ENCODE data around the gene SPATA45.

SPATA45 gene

DNA sequence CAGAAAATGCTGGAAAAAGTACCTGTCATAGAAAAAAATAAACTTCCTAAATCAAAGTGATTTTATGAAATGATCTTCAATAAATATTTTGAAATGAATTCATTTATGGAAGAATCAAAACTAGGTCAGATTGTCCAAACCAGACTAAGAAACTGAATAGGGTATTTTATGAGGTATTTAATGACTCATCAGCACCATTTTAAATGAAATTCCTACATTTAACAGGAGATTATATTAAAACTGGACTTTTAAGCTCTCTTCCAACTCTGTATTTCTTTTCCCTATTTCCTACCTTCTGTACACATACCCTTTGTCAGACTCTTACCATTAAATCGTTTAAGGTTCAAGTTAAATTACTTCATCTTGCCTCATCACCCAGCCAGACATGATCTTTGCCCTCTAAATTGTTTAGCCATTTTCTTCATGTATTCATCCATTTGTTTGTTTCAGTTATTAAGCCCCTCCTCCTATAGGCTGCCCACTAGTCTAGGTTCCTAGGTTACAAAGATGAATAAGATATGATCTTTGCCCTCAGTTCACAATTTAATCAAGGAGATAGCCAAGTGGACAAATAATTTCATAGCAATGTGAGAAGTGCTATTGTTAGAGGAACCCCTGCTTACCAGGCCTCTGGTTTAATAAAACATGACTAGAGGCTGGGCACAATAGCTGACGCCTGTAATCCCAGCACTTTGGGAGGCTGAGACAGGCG lies 30.7 kb downstream of the SPATA45 start:
- DNase-seq (ENCODE audit: low read depth), result no peak
- no peak overlapping the region for H3K4me3 ChIP-seq (ENCODE audit: low read depth, low read length)
- TF ChIP-seq, protein P1, sequence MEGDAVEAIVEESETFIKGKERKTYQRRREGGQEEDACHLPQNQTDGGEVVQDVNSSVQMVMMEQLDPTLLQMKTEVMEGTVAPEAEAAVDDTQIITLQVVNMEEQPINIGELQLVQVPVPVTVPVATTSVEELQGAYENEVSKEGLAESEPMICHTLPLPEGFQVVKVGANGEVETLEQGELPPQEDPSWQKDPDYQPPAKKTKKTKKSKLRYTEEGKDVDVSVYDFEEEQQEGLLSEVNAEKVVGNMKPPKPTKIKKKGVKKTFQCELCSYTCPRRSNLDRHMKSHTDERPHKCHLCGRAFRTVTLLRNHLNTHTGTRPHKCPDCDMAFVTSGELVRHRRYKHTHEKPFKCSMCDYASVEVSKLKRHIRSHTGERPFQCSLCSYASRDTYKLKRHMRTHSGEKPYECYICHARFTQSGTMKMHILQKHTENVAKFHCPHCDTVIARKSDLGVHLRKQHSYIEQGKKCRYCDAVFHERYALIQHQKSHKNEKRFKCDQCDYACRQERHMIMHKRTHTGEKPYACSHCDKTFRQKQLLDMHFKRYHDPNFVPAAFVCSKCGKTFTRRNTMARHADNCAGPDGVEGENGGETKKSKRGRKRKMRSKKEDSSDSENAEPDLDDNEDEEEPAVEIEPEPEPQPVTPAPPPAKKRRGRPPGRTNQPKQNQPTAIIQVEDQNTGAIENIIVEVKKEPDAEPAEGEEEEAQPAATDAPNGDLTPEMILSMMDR (IDR thresholded peaks at IDR 0.05; ENCODE audit: insufficient read depth, low read depth, low read length, missing control alignments), result no peak

DNA sequence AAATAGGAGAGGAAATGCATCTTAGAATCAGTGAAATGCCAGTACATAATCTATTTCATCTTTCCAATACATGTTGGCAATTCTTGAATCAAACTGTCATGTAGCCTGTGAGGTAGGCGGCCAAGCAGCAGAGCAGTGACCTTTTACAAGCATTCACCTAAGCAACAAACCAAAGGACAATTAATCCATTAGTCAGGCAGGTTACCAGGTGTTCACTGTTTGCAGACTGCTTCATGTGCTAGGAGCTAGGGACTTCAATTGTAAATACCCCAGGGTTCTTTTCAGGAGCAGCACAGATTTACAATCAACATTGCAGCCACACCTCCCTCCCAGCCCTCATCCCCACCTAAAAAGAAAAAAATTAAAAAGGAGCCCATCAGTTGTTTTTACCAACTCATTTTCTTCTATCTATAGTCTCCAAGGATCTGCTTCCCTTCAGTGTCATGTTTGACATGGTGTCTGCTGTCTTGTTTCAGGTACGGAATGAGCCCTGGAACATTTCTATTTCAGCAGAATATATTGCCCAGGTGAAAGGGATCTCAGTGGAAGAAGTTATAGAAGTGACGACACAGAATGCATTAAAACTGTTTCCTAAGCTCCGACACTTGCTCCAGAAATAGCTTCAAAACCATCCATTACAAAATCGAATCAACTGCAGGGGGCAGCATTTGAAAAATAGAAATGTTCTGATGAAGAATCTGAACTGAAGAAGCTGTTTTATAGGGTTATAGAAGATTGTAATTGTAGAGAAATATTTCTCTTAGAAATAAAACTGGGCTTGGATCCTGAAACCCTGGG lies 32.7 kb downstream of the SPATA45 start:
- TF ChIP-seq, protein P1 (IDR thresholded peaks at IDR 0.05; ENCODE audit: insufficient read depth, low read depth, low read length, missing control alignments), result peak; percentile 11
- H3K4me3 ChIP-seq (ENCODE audit: low read depth, low read length), result no peak overlapping the region
- no peak for DNase-seq (ENCODE audit: low read depth)

DNA sequence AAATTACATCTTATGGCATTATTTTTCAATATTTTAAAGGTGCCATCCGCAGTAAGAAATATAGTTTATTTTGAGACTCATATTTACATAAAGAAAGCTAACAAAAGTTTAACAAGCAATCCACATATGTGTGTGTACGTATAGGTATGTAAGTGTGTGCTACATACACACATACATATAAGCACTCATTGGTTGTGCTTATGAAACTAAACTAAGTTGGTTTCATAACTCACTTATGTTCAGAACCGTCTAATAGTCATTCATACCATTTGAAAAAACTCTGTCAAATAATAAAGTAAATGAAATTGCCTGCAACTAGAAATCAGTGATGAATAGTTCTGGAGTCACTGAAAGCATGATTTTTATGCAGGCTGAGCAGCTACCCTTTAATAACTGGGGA lies 41.7 kb downstream of the SPATA45 start:
- TF ChIP-seq, protein P1 (IDR thresholded peaks at IDR 0.05; ENCODE audit: insufficient read depth, low read depth, low read length, missing control alignments), result no peak
- no peak for DNase-seq (ENCODE audit: low read depth)
- no peak overlapping the region for H3K4me3 ChIP-seq (ENCODE audit: low read depth, low read length)

DNA sequence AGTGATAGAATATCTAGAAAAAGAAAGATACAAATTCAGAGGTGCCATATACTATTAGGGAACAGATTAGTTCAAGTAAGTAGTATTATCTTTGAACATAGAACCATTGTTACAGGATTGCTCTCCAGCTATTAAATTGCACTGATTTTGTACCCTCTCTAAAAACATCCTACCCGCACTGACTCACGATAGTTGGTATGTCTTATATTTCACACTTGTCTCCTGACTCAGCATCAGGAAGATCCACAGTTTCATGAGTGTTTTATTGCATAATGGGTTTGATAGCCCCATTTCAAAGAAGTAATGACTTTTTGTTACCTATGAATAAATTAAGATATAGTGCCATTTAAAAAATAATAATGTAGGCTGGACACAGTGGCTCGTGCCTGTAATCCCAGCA lies 49.8 kb downstream of the SPATA45 start:
- no peak for DNase-seq (ENCODE audit: low read depth)
- H3K4me3 ChIP-seq (ENCODE audit: low read depth, low read length), result no peak overlapping the region
- TF ChIP-seq, protein P1 (IDR thresholded peaks at IDR 0.05; ENCODE audit: insufficient read depth, low read depth, low read length, missing control alignments), result no peak

DNA sequence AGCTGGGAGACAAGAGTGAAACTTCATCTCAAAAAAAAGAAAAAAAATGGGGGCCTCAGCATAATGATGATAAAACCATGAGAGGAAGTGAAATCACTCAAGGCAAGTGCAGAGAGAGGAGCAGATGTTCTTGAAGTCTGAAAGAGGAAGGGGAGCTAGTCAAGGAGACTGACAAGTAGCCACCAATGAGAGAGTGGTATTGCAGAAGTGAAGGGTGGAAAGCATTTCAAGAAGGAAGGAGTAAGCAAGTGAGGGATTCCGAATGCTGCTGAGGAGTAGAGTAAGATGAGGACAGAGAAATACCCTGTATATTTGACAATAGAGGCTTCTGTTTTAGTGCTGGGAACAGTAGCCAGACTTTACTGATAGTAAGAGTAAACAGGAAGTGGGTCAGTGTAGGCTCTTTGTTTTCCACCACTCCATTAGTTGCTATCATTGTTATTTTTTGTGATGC lies 52.9 kb downstream of the SPATA45 start:
- DNase-seq (ENCODE audit: low read depth), result peak; percentile 92
- peak overlapping the region; percentile 32 for H3K4me3 ChIP-seq (ENCODE audit: low read depth, low read length)
- TF ChIP-seq, protein P1 (IDR thresholded peaks at IDR 0.05; ENCODE audit: insufficient read depth, low read depth, low read length, missing control alignments), result no peak

DNA sequence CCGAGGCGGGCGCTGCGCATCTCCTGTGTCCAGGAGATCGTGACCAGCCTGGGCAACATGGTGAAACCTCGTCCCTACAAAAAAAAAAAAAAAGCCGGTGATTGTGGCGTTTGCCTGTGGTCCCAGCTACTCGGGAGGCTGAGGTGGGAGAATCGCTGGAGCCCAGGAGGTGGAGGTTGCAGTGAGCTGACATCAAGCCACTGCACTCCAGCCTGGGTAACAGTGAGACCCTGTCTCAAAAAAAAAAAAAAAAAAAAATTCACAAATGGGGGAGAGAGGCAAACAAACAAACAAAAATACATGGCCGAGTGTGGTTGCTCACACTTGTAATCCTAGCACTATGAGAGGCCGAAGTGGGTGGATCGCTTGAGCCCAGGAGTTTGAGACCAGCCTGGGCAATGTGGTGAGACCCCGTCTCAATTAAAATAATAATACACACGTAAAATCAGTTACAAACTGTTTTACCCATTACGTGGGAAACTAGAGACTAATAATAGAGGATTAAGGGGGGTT lies 55.0 kb downstream of the SPATA45 start:
- no peak for DNase-seq (ENCODE audit: low read depth)
- TF ChIP-seq, protein P1 (IDR thresholded peaks at IDR 0.05; ENCODE audit: insufficient read depth, low read depth, low read length, missing control alignments), result no peak

More for the DNA sequence above, 55.0 kb downstream of the SPATA45 start:
- peak overlapping the region; percentile 99 for H3K4me3 ChIP-seq (ENCODE audit: low read depth, low read length)

Data from GM12865 (cell line).